HepG2 (cell line): Measurements from ENCODE around the gene MSI2. TPM values are rescaled to one million over a fixed set of nuclear protein-coding genes. Genes with fewer than 3 reads are reported as not detected.

ENCODE experiments used
- CHD4 ChIP-seq: fragments of 200-600 bp; sonication (generic); IDR thresholded peaks from 2 replicates; pipeline ENCODE4 v1.7.0; 2017; ENCODE audit warnings: mild to moderate bottlenecking, low read length, borderline replicate concordance
- EHMT2 ChIP-seq: fragments of 200-600 bp; sonication (generic); IDR thresholded peaks from 2 replicates; pipeline ENCODE4 v1.7.0; 2017; ENCODE audit warnings: antibody characterized with exemption, low read depth, low read length, borderline replicate concordance
- FOSL1 ChIP-seq: sonication (generic); formaldehyde crosslinking; IDR thresholded peaks from 2 replicates; pipeline ENCODE4 v1.9.0; 2021; ENCODE audit warnings: missing genetic modification reagents, borderline replicate concordance
- GMEB1 ChIP-seq: sonication (generic); formaldehyde crosslinking; IDR thresholded peaks from 2 replicates; pipeline ENCODE4 v1.5.1; 2020; ENCODE audit warnings: missing genetic modification reagents, mild to moderate bottlenecking, borderline replicate concordance
- HDAC2 ChIP-seq: sonication (generic); formaldehyde crosslinking; IDR thresholded peaks from 2 replicates; pipeline ENCODE4 v1.4.0; 2020; ENCODE audit warnings: missing genetic modification reagents
- HMGA1 ChIP-seq: sonication (generic); formaldehyde crosslinking; conservative IDR thresholded peaks from 2 replicates; pipeline ENCODE4 v1.4.0; 2020; ENCODE audit warnings: missing genetic modification reagents
- IKZF1 ChIP-seq: fragments of 450-650 bp; IDR thresholded peaks from 2 replicates; pipeline ENCODE4 v1.7.1; 2016
- MYPOP ChIP-seq: sonication (generic); formaldehyde crosslinking; IDR thresholded peaks from 2 replicates; pipeline ENCODE4 v1.8.1; 2023; ENCODE audit warnings: mild to moderate bottlenecking, moderate library complexity, missing genetic modification reagents
- RAD21 ChIP-seq: fragments of 450-650 bp; formaldehyde crosslinking; IDR thresholded peaks from 2 replicates; pipeline ENCODE4 v1.5.0; 2020; ENCODE audit warnings: mild to moderate bottlenecking
- SOX13 ChIP-seq, 3 experiments: fragments of 450-650 bp in 1 of 3; sonication (generic) in 1 of 3; formaldehyde crosslinking in 1 of 3; IDR thresholded peaks in 2 of 3; conservative IDR thresholded peaks in 1 of 3; 2 replicates each; pipeline versions ENCODE4 v1.5.0 to v1.6.1; 2016 to 2020; ENCODE audit warnings: antibody characterized with exemption in 1 of 3, mild to moderate bottlenecking in 1 of 3, missing compliant biosample characterization in 1 of 3, missing genetic modification reagents in 1 of 3, moderate library complexity in 1 of 3
- TAF15 ChIP-seq: fragments of 200-400 bp; formaldehyde crosslinking; IDR thresholded peaks from one replicate; pipeline ENCODE4 v1.6.1; 2018; ENCODE audit warnings: mild to moderate bottlenecking, low read depth, low read length; ENCODE audit not compliant: poor library complexity, severe bottlenecking
- ZHX1 ChIP-seq: sonication (generic); formaldehyde crosslinking; IDR thresholded peaks from 2 replicates; pipeline ENCODE4 v1.8.1; 2022; ENCODE audit warnings: low read depth, mild to moderate bottlenecking, missing genetic modification reagents
- ZNF10 ChIP-seq: sonication (generic); formaldehyde crosslinking; IDR thresholded peaks from 2 replicates; pipeline ENCODE4 v1.4.0; 2020; ENCODE audit warnings: mild to moderate bottlenecking, low read depth, missing genetic modification reagents, borderline replicate concordance
- ZNF20 ChIP-seq: sonication (generic); formaldehyde crosslinking; IDR thresholded peaks from 2 replicates; pipeline ENCODE4 v1.4.0; 2020; ENCODE audit warnings: mild to moderate bottlenecking, moderate library complexity, missing genetic modification reagents
- ZNF275 ChIP-seq: sonication (generic); formaldehyde crosslinking; IDR thresholded peaks from 2 replicates; pipeline ENCODE4 v1.8.0; 2022; ENCODE audit warnings: missing genetic modification reagents, mild to moderate bottlenecking, inconsistent platforms, borderline replicate concordance
- ZNF510 ChIP-seq: sonication (generic); formaldehyde crosslinking; IDR thresholded peaks from 2 replicates; pipeline ENCODE4 v1.4.0; 2020; ENCODE audit warnings: low read depth, mild to moderate bottlenecking, missing genetic modification reagents
- ZNF569 ChIP-seq: sonication (generic); formaldehyde crosslinking; IDR thresholded peaks from 2 replicates; pipeline ENCODE4 v1.5.0; 2020; ENCODE audit warnings: mild to moderate bottlenecking, missing genetic modification reagents, moderate library complexity, borderline replicate concordance
- ZSCAN12 ChIP-seq: sonication (generic); formaldehyde crosslinking; IDR thresholded peaks from 2 replicates; pipeline ENCODE4 v1.9.0; 2021; ENCODE audit warnings: mild to moderate bottlenecking, missing genetic modification reagents
- polyA plus RNA-seq, 8 experiments: library from polyadenylated mRNA; depleted of rRNA in 3 of 8; stranded (reverse) in 7 of 8; unstranded in 1 of 8; fragments of >200 nt; fragmentation: Illumina TruSeq in 4 of 8; extraction: Trizol in 4 of 8; gene quantifications; 2 replicates each; pipeline versions ENCODE4 v1.2.1 to v1.2.3, GENCODE V29; 2011 to 2016; ENCODE audit warnings: low read depth in 4 of 8, missing spikeins in 1 of 8, mixed read lengths in 1 of 8; ENCODE audit not compliant: insufficient read depth in 1 of 8
- total RNA-seq, 5 experiments: library from RNA; depleted of rRNA; stranded (reverse); fragments of >200 nt; fragmentation: Illumina TruSeq; extraction: Trizol; gene quantifications; 2 replicates each; pipeline ENCODE4 v1.2.3, GENCODE V29; 2016; ENCODE audit warnings: low read depth in 1 of 5

Gene MSI2
- total and polyA plus RNA-seq, 2 of the 13 experiments (the other 11 are each of a cell fraction or from before 2014, with no cell fraction given): 77.5 to 78.4 TPM

- TF ChIP-seq HDAC2 (CRISPR knock-in tag): peak; percentile 95
- no peak for TF ChIP-seq ZNF569 (CRISPR knock-in tag)
- TF ChIP-seq SOX13 (IDR thresholded peaks at IDR 0.05): peak; percentile 93
- TF ChIP-seq SOX13 (CRISPR knock-in tag; conservative IDR thresholded peaks at IDR 0.05 in 1 of 2, IDR thresholded peaks at IDR 0.05 in 1 of 2): peak in 1 of 2 experiments; percentile 97; a peak in 2 of 4 replicates
- TF ChIP-seq ZNF275 (CRISPR knock-in tag): peak; percentile 21; the same call in 1 of the 2 replicates
- TF ChIP-seq ZNF510 (CRISPR knock-in tag): no peak
- no peak for TF ChIP-seq ZSCAN12 (CRISPR knock-in tag)
- TF ChIP-seq TAF15: no peak
- peak; percentile 59; the same call in 1 of the 2 replicates for TF ChIP-seq CHD4
- TF ChIP-seq RAD21: peak; percentile 45; the same call in 1 of the 2 replicates
- TF ChIP-seq GMEB1 (CRISPR knock-in tag): no peak; the same call in 1 of the 2 replicates
- no peak for TF ChIP-seq ZNF10 (CRISPR knock-in tag)
- TF ChIP-seq EHMT2: peak; percentile 52; the same call in 1 of the 2 replicates
- TF ChIP-seq ZHX1 (CRISPR knock-in tag): peak; percentile 57
- TF ChIP-seq MYPOP: 0 out of 2 replicates have a peak, but pooled peaks have one; percentile 24
- TF ChIP-seq IKZF1: no peak
- TF ChIP-seq ZNF20 (CRISPR knock-in tag): 0 out of 2 replicates have a peak, but pooled peaks have one; percentile 71
- TF ChIP-seq HMGA1: no peak
- TF ChIP-seq FOSL1 (CRISPR knock-in tag): no peak
These were observed 261.5 kb downstream of the MSI2 start (continued) for GRCh38 chr17:57517632-57518456.
